DND-41 (cell line): ENCODE data around the gene SUMO2.

Experiments used
- CTCF ChIP-seq: IDR thresholded peaks from 2 replicates; pipeline ENCODE4 v1.5.1; 2012; ENCODE audit warnings: borderline replicate concordance, low read length, moderate library complexity, mild to moderate bottlenecking; ENCODE audit not compliant: poor library complexity, severe bottlenecking; ENCODE audit errors: extremely low read depth
- EZH2 ChIP-seq: IDR thresholded peaks from 3 replicates; pipeline ENCODE4 v1.6.1; 2012; ENCODE audit warnings: borderline replicate concordance, low read depth, mild to moderate bottlenecking, moderate library complexity, low read length, inconsistent platforms; ENCODE audit not compliant: severe bottlenecking

GRCh38 chr17:75116737-75117136 is 66.0 kb downstream of the SUMO2 start:
- TF ChIP-seq CTCF, result no peak
- TF ChIP-seq EZH2, result no peak
